Spleen (tissue), 11 donors: ENCODE measurements around the gene LGALS9. TPM values are rescaled to one million over a fixed set of nuclear protein-coding genes. Genes with fewer than 3 reads are reported as not detected.
A peak's percentile ranks its signal among the peaks of the same experiment; 100 is the strongest.

Experiments used
- DNase-seq: peaks from one replicate; pipeline ENCODE4 v3.0.0-alpha.2; 2020
- H3K27ac ChIP-seq, 8 donors: fragments of 200-600 bp; sonication (generic) in 7 of 8; 1 replicate in 4 of 8; 2 replicates in 4 of 8; pipeline versions ENCODE4 v1.5.0 to v1.8.0; 2016 to 2021; ENCODE audit warnings: inconsistent platforms in 4 of 8, mild to moderate bottlenecking in 4 of 8, moderate library complexity in 1 of 8
- H3K27me3 ChIP-seq, 7 donors: fragments of 200-600 bp; sonication (generic) in 6 of 7; replicated peaks in 1 of 7; 1 replicate in 4 of 7; 2 replicates in 3 of 7; pipeline versions ENCODE4 v1.5.0 to v1.8.0; 2016 to 2021; ENCODE audit warnings: inconsistent platforms in 3 of 7, mild to moderate bottlenecking in 1 of 7
- H3K36me3 ChIP-seq, 6 donors: fragments of 200-600 bp; sonication (generic) in 5 of 6; 1 replicate in 4 of 6; 2 replicates in 2 of 6; pipeline versions ENCODE4 v1.5.0 to v1.8.0; 2016 to 2021; ENCODE audit warnings: inconsistent platforms in 2 of 6
- H3K4me1 ChIP-seq, 6 donors: fragments of 200-600 bp; sonication (generic) in 5 of 6; 1 replicate in 3 of 6; 2 replicates in 3 of 6; pipeline versions ENCODE4 v1.5.0 to v1.8.0; 2016 to 2021; ENCODE audit warnings: inconsistent platforms in 3 of 6
- H3K4me3 ChIP-seq, 8 donors: fragments of 200-600 bp; sonication (generic) in 7 of 8; 1 replicate in 4 of 8; 2 replicates in 4 of 8; pipeline versions ENCODE4 v1.5.0 to v1.8.0; 2016 to 2021; ENCODE audit warnings: inconsistent platforms in 4 of 8, mild to moderate bottlenecking in 4 of 8, moderate library complexity in 2 of 8
- H3K9me3 ChIP-seq, 8 donors: fragments of 200-600 bp; sonication (generic) in 7 of 8; 1 replicate in 4 of 8; 2 replicates in 4 of 8; pipeline versions ENCODE4 v1.5.0 to v1.8.0; 2016 to 2021; ENCODE audit warnings: inconsistent platforms in 4 of 8
- POLR2A ChIP-seq, 3 donors: fragments of 450-650 bp; IDR thresholded peaks; one replicate each; pipeline ENCODE4 v1.5.1; 2017; ENCODE audit warnings: antibody characterized with exemption in 3 of 3, mild to moderate bottlenecking in 1 of 3
- POLR2AphosphoS5 ChIP-seq, 3 donors: sonication (generic); formaldehyde crosslinking; IDR thresholded peaks; one replicate each; pipeline ENCODE4 v1.5.1; 2017; ENCODE audit warnings: antibody characterized with exemption in 3 of 3
- WGBS, 5 donors: extraction: QIAGEN DNeasy Blood & Tissue Kit in 3 of 5; methylation state at CpG; one replicate each; pipeline versions ENCODE4 v1.1.5 to v1.1.7; 2013 to 2018; 5-methylcytosine and 5-hydroxymethylcytosine counted together
- intact Hi-C: fragments of 100-400 bp; cut with DNase I; formaldehyde crosslinking; loops from one replicate; pipeline ENCODE4 v1.15.0; 2023; ENCODE audit warnings: low total_unique reads
- polyA plus RNA-seq, 3 donors: library from polyadenylated mRNA; stranded (reverse); fragments of 200-250 nt; gene quantifications; one replicate each; pipeline ENCODE4 v1.2.1, GENCODE V29; 2013
- total RNA-seq, 7 donors: library from RNA; depleted of rRNA in 3 of 7; stranded (reverse); fragments of >200 nt in 3 of 7; fragmentation: NEBNext Ultra II Directional in 4 of 7; extraction: Animal tissue kit (Norgen Biotek cat#: 25700) in 4 of 7; gene quantifications; one replicate each; pipeline versions ENCODE4 v1.1.0 to v1.2.1, GENCODE V29; 2016 to 2021
- TF ChIP-seq, protein P1 (sequence below), 11 experiments: fragments of 200-600 bp in 7 of 11; fragments of 450-650 bp in 4 of 11; sonication (generic) in 4 of 11; IDR thresholded peaks in 8 of 11; conservative IDR thresholded peaks in 3 of 11; 1 replicate in 7 of 11; 2 replicates in 4 of 11; pipeline versions ENCODE4 v1.4.0 to v1.8.0; 2016 to 2021; ENCODE audit warnings: antibody characterized with exemption in 11 of 11, inconsistent platforms in 4 of 11, mild to moderate bottlenecking in 1 of 11
- donor health status: healthy with polysubstance abuse.
- donor health status: DM: no; HTN: no; CAD: no; lungs with moderate emphysema.
- donor health status: DM: no; HTN: no; CAD: no.
- donor health status: Bipolar disorder and iron deficiency.
- donor health status: healthy.
- donor health status: DM: no; HTN: no; CAD: no.
- donor health status: DM: yes; HTN: yes; CAD: no.

LGALS9 gene
- total and polyA plus RNA-seq, 10 donors, result 162 to 309 (median 209) TPM

DNA sequence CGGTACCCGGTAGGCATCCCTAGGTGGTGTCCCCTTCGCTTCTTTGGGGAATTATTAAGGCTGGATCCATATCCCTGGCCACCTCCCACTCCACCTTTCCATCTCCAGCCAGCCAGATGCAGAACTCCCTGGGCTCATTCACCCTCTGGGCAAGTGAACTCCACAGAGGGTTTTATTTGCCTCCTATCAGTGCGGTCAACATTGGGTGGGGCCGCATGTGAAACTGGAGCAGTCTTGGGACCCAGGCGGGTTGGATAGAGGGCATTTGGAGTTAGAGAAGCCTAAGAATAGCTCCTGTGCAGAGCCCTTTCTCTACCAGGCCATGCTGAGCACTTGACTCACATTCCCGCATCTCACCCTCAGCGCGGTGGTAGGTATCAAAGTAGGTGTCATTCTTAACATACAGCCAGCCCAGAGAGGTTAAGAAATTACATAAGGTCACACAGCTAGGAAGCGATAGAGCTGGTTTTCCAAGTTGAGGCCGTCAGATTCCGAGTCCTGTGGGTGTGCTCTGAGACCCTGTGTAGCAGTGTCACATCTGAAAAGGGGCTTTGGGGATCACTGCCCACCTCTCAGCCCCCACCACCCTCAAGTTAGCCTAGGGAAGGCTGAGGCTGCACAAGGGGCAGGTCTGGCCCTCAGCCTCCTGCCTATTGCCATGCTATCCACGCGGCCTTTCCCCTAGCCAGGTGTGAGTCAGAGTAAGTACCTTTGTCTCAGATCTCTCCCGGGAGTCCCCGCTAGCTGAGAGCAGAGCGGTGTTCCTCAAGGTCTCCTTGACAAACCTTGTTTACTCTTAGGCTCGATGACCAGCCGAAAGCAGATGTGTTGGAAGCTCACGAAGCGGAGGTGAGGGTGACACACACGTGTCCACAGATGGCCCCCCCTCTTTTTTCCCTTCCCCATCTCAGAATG lies 26.9 kb upstream of the LGALS9 start:
- peaks cover 0 to 70% (median 53%) of the 10 kb centered on the region in 6 donors for H3K36me3 ChIP-seq
- H3K4me3 ChIP-seq, result no peak overlapping the region
- H3K9me3 ChIP-seq, result no peaks in the 10 kb centered on the region
- H3K27ac ChIP-seq, result peak overlapping the region in 1 of 8 donors; percentile 40
- H3K27me3 ChIP-seq, result no peaks in the 10 kb centered on the region
- 93 to 97% (median 95%) methylated on average over 22 of the region's 22 CpGs for WGBS, 5 donors
- DNase-seq, result no peak
- TF ChIP-seq POLR2AphosphoS5 (IDR thresholded peaks at IDR 0.05) (no peak), POLR2A (IDR thresholded peaks at IDR 0.05) (no peak)
- intact Hi-C loops, result loop anchor here (2.0 to 5.0 kb wide), 3 partner anchors 47 to 367 kb away; no protein-coding TSS in a partner anchor
- H3K4me1 ChIP-seq, result peaks cover 0 to 38% (median 23%) of the 10 kb centered on the region in 6 donors

DNA sequence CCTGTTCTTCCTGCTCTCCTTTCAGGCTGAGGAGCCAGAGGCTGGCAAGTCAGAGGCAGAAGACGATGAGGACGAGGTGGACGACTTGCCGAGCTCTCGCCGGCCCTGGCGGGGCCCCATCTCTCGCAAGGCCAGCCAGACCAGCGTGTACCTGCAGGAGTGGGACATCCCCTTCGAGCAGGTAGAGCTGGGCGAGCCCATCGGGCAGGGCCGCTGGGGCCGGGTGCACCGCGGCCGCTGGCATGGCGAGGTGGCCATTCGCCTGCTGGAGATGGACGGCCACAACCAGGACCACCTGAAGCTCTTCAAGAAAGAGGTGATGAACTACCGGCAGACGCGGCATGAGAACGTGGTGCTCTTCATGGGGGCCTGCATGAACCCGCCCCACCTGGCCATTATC lies 25.6 kb upstream of the LGALS9 start:
- Histone ChIP-seq H3K4me1 (peaks cover 0 to 44% (median 27%) of the 10 kb centered on the region in 6 donors), H3K27ac (no peak overlapping the region), H3K27me3 (no peaks in the 10 kb centered on the region), H3K36me3 (peaks cover 0 to 80% (median 65%) of the 10 kb centered on the region in 6 donors), H3K4me3 (no peak overlapping the region), H3K9me3 (no peaks in the 10 kb centered on the region)
- 95 to 99% (median 97%) methylated on average over 19 to 25 of the region's 25 CpGs for WGBS, 5 donors
- no peak for DNase-seq
- intact Hi-C loops, result no loop called here
- TF ChIP-seq, protein P1, sequence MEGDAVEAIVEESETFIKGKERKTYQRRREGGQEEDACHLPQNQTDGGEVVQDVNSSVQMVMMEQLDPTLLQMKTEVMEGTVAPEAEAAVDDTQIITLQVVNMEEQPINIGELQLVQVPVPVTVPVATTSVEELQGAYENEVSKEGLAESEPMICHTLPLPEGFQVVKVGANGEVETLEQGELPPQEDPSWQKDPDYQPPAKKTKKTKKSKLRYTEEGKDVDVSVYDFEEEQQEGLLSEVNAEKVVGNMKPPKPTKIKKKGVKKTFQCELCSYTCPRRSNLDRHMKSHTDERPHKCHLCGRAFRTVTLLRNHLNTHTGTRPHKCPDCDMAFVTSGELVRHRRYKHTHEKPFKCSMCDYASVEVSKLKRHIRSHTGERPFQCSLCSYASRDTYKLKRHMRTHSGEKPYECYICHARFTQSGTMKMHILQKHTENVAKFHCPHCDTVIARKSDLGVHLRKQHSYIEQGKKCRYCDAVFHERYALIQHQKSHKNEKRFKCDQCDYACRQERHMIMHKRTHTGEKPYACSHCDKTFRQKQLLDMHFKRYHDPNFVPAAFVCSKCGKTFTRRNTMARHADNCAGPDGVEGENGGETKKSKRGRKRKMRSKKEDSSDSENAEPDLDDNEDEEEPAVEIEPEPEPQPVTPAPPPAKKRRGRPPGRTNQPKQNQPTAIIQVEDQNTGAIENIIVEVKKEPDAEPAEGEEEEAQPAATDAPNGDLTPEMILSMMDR (IDR thresholded peaks at IDR 0.05 in 8 of 11, conservative IDR thresholded peaks at IDR 0.05 in 3 of 11), result no peak
- TF ChIP-seq POLR2A (IDR thresholded peaks at IDR 0.05) (no peak), POLR2AphosphoS5 (IDR thresholded peaks at IDR 0.05) (no peak)

- no peak for DNase-seq
- no peaks in the 10 kb centered on the region for H3K9me3 ChIP-seq
- no peak for TF ChIP-seq POLR2AphosphoS5 (IDR thresholded peaks at IDR 0.05)
- TF ChIP-seq POLR2A (IDR thresholded peaks at IDR 0.05), result no peak
- H3K27ac ChIP-seq, result no peak overlapping the region
- peaks cover 0 to 33% (median 16%) of the 10 kb centered on the region in 6 donors for H3K4me1 ChIP-seq
- H3K27me3 ChIP-seq, result no peaks in the 10 kb centered on the region
- intact Hi-C loops, result no loop called here
- no peak overlapping the region for H3K4me3 ChIP-seq
- H3K36me3 ChIP-seq, result peaks cover 0 to 91% (median 80%) of the 10 kb centered on the region in 6 donors
- 89 to 94% (median 90%) methylated on average over 12 to 16 of the region's 16 CpGs for WGBS, 5 donors
These were observed 23.4 kb upstream of the LGALS9 start for GRCh38 chr17:27607521-27608091.

DNA sequence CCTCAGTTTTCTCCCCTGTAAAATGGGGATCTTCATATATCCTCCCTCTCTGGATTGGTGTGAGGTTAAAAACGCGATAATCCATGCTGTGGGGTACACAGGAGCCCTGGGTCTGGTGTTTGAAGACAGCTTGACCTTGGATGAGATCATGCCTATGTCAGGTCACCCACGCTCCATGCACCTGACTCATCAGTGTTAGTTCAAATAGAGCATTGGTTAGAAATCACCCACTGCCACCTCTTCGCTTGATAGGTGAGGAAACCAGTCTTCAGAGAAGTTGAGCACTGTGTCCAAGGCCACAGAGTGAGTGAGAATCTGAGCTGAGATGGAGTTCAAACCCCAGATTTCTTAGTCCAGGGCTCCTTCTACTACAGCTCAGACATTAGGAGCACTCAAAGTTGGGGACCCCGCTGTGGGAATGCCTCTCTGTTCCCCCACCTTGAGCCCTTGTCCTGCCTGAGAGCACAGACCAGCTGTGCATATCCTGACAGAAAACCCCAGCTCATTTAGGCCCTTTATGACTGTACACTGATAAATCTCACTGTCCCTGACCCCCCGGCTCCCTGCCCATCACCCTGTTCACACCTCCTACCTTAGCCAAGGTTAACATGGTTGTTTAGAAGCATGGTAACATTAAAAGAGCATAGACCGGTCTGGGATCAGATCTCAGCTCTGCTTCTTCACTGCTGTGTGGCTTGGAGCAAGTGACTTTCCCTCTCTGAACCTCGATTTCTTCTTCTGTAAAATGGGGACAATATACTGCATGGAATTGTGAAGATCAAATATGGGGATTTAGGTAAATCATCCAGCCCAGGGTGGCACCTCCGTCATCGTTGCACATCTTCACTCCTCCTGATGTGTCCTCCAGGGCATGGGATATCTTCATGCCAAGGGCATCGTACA lies 22.4 kb upstream of the LGALS9 start:
- DNase-seq, result peak; percentile 6
- Histone ChIP-seq H3K4me1 (peaks cover 0 to 23% (median 7%) of the 10 kb centered on the region in 6 donors), H3K27me3 (no peaks in the 10 kb centered on the region), H3K27ac (peak overlapping the region in 1 of 8 donors; percentile 40), H3K4me3 (no peak overlapping the region), H3K9me3 (no peaks in the 10 kb centered on the region), H3K36me3 (peaks cover 0 to 100% (median 87%) of the 10 kb centered on the region in 6 donors)
- TF ChIP-seq POLR2AphosphoS5 (IDR thresholded peaks at IDR 0.05) (no peak), POLR2A (IDR thresholded peaks at IDR 0.05) (no peak)
- TF ChIP-seq, protein P1 (IDR thresholded peaks at IDR 0.05 in 8 of 11, conservative IDR thresholded peaks at IDR 0.05 in 3 of 11), result no peak
- intact Hi-C loops, result no loop called here
- WGBS, 5 donors, result 89 to 93% (median 92%) methylated on average over 11 of the region's 11 CpGs
